ENCODE measurements around the gene IKBIP.
"Not testable (repeated sequence)": the region's sequence is repeated elsewhere in the genome, so short reads cannot be mapped to it uniquely, and the experiment has no call there.

Gene IKBIP

GRCh38 chr12:98644712-98645571, at the start of gene IKBIP, which contains the start of gene APAF1:
IKBIP (minus strand) TSS chr12:98644788; CDS start chr12:98644701, 87 bp downstream.
APAF1 (plus strand) TSS chr12:98645290; CDS start chr12:98648360, 3,070 bp downstream.
- peak; percentile 79 for DNase-seq

- DNase-seq = no peak
These were observed 46.8 kb upstream of the IKBIP start for GRCh38 chr12:98691351-98691750.

GRCh38 chr12:98686603-98687002, 42.0 kb upstream of the IKBIP start:
- DNase-seq = no peak

GRCh38 chr12:98684199-98684598, 39.6 kb upstream of the IKBIP start:
- no peak for DNase-seq

GRCh38 chr12:98679611-98680005, 35.0 kb upstream of the IKBIP start:
- DNase-seq = no peak

GRCh38 chr12:98678946-98679610, 34.5 kb upstream of the IKBIP start:
- no peak for DNase-seq

- no peak for DNase-seq
These were observed 33.8 kb upstream of the IKBIP start for GRCh38 chr12:98678236-98678945.

GRCh38 chr12:98674841-98675240, 30.3 kb upstream of the IKBIP start:
- no peak for DNase-seq

GRCh38 chr12:98671459-98671858, 26.9 kb upstream of the IKBIP start:
- DNase-seq = no peak

GRCh38 chr12:98669751-98670150, 25.2 kb upstream of the IKBIP start:
- no peak for DNase-seq

- DNase-seq = no peak
These were observed 15.9 kb upstream of the IKBIP start for GRCh38 chr12:98660521-98660920.

- DNase-seq = no peak
These were observed 11.9 kb upstream of the IKBIP start for GRCh38 chr12:98656289-98657101.

GRCh38 chr12:98653866-98654493, 9.4 kb upstream of the IKBIP start:
- DNase-seq = no peak

GRCh38 chr12:98651328-98651727, 6.7 kb upstream of the IKBIP start:
- no peak for DNase-seq

- DNase-seq = no peak
These were observed 1.9 kb upstream of the IKBIP start for GRCh38 chr12:98646294-98647090.

- DNase-seq = no peak
These were observed 1.0 kb upstream of the IKBIP start for GRCh38 chr12:98645572-98646067.

GRCh38 chr12:98644433-98644711, 216 bp downstream of the IKBIP start:
- DNase-seq = no peak

GRCh38 chr12:98642801-98643200, 1.8 kb downstream of the IKBIP start:
- not testable (repeated sequence) for DNase-seq

GRCh38 chr12:98639491-98639890, 5.1 kb downstream of the IKBIP start:
- DNase-seq = no peak

- no peak for DNase-seq
These were observed 6.6 kb downstream of the IKBIP start for GRCh38 chr12:98638009-98638408.

GRCh38 chr12:98637068-98637467, 7.5 kb downstream of the IKBIP start:
- no peak for DNase-seq
